SW480 (cell line): ENCODE results near the gene KSR1.
"Not testable (repeated sequence)": the region's sequence is repeated elsewhere in the genome, so short reads cannot be mapped to it uniquely, and the experiment has no call there.

Source experiments
- DNase-seq: peaks from one replicate; pipeline ENCODE4 v3.0.0-alpha.2; 2016; ENCODE audit warnings: low spot score

Gene KSR1

DNA sequence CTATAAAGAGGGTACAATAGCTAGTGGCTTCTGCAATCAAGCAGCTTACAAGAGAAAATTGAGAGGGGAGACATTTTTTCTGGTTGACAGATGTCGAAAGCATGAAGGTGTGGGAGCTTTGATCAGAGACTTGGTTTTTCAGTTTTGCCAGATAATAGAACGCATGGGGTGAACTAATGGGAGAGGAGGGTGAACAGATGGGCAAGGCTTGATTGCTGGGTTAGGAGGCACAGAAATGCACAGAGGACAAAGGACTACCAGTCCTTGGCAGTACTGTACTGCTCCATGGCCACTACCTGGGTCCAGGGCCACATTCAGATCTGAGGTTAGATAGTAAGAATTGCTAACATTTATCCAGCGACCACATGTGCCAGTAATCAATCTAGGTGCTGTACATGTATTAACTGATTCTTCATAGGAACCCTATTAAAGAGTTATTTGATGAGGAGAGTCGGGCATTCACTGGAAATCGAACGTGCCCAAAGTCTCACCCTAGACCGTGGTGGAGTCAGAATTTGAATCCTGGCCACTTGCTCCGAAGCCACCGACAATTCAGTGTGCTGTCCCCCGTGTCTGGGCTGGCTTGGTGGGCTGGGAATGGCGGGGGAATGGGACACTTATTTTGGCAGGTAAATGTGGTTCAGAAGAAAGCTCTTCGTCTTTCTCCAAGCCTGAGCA, 873 bp upstream of the KSR1 start:
- no peak for DNase-seq

DNA sequence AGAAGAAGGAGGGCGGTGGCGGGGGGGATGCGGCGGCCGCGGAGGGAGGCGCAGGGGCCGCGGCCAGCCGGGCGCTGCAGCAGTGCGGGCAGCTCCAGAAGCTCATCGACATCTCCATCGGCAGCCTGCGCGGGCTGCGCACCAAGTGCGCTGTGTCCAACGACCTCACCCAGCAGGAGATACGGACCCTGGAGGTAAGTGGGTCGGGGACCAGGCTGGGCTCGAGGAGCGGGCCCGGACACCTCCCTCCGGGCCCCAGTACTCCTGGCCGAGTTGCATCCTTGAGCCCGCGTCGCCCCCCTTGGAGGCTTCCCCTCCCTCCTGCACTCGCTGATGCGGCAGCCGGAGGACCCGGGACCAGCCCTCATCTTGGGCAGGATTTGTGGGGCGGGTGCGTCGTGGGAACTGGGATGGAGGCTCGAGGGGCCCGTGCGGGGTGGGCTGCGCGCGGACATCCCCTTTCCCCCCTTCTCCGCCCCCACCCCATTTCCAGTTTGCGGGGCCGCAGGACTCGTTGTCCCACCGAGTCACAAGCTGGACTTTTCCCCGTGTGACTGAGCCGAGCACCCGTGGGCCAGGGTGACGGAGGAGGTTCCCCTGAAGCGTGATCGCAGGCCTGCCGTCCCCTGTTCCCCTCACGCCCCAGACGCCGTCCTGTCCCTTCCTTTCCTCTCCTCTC, 572 bp downstream of the KSR1 start:
- DNase-seq, result no peak

DNA sequence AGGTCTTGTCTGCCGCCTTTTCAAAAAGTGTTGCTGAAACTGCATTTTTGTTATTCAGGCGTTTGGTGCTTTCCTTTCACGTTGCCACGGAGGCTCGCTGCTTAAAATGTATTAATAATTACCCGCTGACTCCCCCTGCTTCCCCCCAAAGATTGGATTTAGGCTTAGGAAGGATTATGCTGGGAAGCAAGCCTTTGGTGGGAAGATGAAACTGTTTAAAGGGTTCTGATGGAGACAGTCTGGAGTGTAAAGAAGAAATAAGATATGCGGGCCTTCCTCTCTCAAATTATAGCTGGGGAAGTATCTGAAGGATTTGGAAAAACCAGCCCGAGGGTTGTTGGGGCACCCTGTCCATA, 1.1 kb downstream of the KSR1 start:
- DNase-seq, result no peak

DNA sequence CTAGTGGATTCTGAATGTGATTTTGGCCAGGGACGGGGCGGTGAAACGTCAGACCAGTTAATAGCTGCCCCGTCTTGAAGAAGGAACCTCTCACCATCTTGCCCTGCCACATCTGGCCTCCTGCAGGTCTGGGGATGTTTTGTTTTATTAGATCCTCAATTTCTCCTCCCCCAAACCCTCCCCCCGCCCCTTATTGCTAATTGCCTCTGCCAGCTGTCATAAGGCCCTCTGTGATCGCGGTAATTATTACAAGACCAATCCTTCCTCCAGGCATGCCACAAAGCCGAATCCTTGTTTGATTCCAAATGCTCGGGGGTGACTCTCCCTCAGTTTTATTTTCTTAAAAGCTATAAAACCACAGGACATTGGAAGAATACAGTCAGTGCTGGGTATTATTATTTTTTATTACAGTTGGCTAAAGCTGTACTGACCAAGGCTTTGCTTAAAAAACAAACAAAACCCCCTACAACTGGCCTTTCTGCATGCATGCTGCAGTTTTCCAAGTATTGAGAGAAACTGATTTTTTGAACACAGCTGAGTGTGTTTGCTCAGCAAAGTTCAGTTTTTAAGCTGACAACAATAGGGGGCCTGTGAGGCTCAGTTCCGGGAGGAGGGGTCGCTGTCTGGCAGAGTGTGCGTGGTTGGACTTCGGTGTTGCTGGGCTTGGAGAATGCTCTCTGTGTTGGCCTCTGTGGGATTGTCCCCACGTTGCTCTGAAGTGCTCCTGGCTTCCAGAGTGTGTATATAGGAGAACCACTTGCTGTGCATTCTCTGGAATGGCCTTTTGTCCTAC, 1.7 kb downstream of the KSR1 start:
- DNase-seq, result no peak

DNA sequence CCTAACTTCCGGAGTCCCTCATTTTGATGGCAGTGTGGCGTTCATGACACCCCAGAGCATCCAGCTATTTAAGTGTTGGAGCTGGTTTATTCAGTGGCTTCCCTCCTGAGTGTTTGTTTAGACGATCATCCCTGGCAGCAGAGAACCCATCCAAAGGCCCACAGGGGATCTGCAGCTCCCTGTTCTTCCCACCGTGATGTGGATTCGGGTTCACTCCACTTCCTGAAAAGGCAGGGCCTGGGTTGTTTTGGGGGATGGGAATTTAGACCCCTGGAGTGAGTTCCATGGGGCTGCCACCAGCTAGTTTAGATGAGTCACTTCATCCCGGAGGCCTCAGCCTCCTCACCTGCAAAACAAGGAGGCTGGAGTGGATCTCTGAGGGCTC, 2.3 kb downstream of the KSR1 start:
- DNase-seq, result no peak

DNA sequence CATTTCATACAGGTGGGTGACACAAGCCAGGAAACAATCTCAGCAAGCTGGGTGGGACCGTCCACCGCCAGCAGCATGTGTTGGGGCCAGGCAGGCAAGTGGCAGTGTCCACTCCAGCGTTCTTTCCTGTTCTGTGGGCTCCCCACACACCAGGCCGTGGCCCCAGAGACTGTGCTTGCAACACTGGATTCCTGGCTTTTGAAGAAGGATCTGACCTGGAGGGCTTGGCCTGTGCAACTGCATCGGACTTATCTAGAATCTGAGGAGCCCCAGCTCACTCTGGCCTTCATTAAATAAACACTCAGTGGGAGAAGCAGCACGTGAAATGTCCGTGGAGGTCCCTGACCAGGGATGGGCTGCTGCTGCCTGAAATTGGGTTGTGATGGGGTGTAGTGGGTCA, 3.2 kb downstream of the KSR1 start:
- DNase-seq, result no peak

DNA sequence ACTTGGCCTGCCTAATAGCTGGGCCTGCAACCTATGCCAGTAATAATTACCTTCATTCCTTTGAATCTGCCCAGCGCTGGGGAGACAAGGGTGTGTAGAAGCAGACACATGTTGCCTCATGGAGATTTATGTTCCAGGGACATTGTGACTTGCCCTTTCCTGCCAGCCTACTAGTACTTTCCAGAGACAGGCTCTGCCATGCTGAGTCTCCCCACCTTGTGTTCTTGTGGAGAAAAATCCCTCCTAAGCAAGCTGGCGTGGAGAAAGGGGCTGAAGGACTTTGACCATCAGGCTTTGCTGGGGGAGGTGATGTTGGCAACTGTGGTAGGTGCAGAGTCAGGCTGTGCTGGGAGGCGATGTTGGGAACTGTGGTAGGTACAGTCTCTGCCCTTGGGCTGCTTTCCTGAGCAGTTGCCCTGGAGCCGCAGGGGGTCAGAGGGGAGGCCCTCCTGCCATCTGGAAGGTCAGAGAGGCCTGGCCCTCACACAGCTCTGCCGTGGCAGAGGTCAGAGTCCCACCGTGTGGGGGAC, 4.0 kb downstream of the KSR1 start:
- no peak for DNase-seq

DNA sequence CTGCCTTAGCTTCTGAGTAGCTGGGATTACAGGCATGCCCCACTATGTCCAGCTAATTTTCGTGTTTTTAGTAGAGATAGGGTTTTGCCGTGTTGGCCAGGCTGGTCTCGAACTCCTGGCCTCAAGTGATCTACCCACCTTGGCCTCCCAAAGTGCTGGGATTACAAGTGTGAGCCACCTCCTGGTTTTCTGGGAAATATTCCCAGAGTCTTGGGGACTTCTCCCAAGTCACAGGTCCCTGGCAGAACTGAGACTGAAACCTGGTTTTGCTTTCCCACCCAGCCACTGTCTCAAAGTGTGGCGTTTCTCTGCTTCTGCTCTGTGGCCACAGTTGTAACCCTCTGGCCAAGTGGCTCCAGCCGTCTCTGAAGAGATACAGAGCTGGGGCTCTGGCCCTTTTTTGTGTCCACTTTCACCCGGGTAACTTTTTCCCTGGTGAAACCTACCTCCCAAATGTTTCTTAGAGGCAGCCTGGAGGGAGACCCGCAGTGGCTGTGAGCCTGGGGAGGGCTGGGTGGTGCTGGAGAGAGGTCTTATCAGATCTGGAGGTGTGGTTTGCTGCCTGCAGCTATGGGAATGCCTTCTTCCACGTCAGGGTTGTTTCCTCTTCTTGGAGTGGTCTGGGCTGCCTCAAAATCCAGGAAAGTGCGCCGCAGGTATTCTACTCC, 5.1 kb downstream of the KSR1 start:
- no peak for DNase-seq

DNA sequence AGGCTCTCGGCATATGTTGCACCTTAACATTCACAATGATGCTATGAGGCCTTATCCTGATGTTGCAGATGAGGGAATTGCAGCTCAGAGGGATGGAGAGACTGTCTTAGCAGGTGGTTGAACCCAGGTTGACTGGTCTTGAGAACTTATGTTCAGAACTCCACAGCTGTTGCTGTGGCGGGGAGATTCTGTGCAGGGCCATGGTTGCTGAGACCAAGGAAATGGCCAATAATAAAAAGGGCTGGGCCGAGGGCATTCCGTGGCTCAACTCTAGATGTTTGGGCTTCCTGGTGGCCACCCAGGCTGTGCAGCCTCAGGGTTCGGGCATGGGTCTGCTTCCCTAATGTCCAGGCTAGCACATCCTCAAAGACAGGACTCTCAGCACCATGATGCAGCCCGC, 5.9 kb downstream of the KSR1 start:
- no peak for DNase-seq

DNA sequence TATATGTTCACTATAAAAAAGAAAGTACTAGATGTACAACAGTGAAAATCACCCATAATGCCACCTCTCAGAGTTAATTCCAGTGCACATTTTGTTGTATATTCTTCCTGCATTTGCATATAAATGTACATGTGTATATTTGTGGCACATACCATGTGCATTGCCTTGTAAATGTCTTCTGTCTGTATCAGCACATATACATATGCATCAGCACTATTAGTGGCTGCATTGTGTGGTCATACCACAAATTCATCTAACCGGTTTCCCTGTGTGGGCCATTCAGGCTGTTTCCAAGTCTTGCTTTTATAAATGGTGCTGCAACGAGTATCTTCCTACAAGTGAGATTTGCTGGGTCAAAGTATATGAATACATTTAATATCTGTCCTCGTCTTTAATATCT, 6.5 kb downstream of the KSR1 start:
- no peak for DNase-seq

DNA sequence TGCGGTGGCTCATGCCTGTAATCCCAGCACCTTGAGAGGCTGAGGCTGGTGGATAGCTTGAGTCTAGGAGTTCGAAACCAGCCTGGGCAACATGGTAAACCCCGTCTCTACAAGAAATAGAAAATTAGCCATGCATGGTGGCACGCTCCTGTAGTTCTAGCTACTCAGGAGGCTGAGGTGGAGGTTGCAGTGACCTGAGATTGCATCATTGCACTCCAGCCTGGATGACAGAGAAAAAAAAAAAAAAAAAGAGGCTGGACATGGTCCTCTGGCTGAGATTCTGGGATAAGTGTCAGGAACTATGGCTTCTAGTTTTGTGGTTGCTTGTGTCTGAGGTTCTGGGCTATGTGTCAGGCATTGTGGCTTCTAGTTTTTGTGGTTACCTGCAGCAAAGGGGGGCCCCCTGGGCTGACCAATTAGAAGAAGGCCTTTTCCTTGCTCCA, 7.0 kb downstream of the KSR1 start:
- no peak for DNase-seq

DNA sequence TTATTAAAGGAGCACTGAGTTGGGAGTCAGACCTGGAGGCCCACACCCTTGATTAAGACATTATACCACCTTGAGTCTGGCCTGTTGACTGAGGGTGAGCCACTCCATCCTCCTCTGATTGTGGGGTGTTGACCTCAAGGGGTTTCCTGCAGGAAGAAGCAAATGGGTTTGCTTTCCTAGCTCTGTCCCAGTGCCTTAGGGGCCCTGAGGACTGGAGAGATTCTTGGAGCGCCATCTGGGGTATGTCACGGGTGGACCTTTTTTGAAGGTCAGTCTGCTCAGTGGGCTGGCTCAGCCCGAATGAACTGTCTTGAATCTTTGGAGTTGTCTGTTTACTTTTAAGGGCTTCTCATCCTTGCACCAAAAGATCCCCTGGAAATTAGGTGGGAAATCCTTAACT, 7.8 kb downstream of the KSR1 start:
- DNase-seq, result not testable (repeated sequence)

DNA sequence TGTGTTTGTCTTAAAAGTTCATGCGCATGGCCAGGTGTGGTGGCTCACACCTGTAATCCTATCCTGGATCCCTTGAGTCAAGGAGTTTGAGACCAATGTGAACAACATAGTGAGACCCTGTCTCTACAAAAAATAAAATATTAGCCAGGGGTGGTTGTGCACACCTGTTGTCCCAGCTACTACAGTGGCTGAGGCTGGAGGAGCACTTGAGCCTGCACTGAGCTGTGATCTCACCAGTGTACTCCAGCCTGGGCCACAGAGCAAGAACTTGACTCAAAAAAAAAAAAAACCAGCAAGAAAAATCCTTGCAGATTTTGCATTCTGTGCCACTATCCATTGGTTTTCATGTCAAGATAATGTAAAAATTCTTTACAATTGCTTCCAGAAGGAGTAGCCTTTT, 8.2 kb downstream of the KSR1 start:
- DNase-seq, result no peak

DNA sequence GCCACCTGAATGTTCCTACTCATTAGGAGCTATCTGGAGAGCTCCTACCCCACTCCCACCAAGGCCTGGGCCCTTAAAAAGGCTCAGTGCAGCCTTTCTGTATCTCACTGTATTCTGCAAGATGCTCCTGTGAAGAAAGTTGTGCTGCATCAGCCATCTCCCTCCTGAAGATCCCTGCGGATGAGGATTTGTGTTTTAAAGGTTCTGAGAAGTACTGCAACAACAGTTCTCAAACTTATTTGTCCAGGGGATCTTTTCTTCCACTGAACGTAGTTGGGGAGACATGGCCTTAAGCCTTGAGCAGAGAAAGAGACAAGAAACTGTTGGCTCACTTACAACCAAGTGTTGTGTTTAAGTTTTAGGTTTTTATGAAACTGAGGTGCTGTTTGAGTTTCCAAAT, 9.6 kb downstream of the KSR1 start:
- DNase-seq, result not testable (repeated sequence)

DNA sequence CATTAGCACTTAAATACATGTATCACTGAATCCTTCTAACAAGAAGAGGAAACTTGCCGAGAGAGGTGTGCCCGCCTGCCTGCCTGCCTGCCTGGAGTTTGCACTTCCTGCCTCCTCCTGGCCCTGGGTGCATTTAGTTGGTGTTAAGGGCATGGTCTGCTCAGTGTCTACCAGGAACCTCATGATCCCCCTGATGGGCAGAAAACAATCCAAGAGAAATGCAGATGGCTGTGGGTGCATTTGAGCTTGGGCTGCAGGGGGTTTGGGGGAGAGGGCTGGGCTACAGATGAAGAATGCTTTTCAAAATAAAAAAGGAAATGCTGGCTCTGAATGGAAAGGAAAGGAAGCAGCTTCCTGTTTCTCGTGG, 10.1 kb downstream of the KSR1 start:
- no peak for DNase-seq

DNA sequence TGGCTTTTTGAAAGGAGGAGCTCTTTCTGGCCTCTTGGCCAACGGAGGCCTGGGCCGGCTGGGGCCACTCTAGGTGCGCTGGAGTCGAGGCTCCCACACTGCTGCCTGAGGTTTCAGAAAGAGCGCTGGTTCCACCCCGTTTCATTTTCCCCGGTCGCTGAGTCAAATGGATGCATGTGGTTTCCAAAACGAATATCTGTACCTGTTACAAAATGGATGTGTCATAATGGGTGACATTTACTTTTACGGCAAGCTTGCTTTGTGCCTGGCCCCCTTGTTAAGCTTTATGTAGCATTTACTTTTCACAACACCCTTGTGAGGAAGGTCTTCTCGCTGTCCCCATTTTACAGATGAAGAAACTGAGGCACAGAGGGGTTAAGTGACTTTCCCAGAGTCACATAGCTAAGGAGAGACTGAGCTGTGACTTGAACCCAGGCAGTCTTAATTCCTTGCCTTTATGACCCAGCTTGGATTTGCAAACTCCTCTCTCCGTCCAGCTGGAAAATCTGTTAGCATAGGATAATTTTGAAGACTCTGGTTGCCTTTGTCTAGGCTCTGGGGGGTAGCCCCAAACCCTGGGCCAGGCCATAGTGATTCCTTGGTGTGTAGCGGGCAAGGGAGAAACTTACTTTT, 10.6 kb downstream of the KSR1 start:
- no peak for DNase-seq

DNA sequence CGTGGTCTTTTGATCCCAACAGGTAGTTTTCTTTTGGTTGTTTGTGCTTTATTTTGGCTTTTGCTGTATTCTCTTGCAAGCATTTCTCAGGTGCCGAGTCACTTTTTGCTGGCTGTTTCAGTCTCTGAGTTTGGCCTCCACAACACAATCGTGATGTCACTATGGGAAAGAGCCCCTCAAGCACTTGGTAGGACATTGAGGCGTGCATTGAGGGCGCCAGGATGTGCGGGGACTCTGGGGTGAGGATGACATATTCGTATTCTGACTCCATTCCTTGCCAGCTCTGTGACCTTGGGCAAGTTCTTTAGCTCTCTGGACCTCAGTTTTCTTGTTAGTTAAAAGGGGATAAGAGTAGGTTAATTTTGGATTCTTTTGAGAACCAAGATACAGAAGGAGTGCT, 13.0 kb downstream of the KSR1 start:
- DNase-seq, result no peak

DNA sequence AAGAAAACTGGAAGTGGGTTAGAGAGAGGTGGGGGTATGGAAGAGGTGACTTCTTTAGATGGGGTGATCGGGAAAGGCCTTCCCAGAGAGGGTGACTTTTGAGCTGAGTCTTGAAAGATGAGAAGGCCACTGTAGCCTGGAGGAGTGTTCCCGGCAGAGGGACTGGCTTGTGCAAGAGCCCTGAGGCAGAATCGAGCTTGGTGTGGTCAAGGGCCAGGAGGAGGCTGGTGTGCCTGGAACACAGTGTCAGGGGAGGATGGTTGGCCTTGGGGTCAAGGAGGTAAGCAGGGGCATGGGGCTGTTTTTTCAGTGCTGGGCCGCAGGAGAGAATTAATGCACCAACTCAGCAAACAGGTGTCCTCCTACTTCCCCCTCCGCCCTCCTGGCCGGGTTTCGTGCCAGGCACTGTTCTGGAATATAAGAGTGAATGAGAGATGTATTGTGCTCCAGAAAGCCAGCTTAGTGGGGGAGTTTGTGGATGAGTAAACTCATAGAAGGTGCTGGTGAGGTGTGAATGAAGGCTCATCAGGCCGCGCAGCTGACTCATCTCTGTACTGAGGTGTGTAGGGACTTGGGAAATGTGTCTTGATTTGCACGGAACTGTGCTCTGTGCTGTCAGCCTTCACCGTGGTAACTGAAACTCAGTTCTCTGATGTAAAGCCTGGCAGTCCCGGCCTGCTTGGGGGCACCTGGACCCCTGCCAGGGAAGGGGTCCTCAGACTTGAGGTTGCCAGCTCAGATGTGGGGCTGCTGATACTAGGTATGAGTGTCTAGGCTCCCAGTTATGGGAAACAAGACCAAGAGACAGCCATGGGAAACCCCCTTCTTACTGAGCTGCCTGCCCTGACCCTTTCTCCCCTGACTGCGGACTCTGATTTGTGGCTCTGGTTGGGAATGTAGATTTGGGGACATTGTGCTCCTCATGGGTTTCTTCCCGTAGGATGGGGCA, 15.3 kb downstream of the KSR1 start:
- DNase-seq, result no peak

DNA sequence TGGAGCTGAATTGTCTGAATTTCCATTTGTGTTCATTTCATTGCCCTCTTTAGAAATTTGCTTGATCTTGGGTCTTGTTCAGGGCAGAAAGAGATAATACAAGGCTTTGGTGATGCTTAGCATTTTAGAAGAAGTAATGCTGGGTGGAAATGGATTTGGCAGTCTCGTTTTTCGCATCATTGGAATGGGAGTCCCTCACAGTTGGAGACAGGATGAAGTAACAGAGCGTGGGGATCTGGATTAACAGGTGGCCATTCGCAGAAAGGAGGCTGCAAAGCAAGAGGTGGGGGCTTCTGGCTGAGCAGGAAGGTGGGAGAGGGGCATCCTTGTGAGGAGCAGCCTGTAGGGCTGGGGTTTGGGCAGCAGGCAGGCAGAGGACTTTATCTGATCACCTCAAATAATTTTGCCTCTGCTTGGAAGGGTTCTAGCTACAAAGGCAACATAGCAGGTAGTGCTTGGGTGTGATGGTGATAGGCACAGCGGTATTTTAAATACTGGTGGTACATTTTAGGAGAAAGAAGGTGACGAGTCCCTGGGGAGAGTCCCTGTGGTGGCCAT, 17.0 kb downstream of the KSR1 start:
- DNase-seq, result no peak

DNA sequence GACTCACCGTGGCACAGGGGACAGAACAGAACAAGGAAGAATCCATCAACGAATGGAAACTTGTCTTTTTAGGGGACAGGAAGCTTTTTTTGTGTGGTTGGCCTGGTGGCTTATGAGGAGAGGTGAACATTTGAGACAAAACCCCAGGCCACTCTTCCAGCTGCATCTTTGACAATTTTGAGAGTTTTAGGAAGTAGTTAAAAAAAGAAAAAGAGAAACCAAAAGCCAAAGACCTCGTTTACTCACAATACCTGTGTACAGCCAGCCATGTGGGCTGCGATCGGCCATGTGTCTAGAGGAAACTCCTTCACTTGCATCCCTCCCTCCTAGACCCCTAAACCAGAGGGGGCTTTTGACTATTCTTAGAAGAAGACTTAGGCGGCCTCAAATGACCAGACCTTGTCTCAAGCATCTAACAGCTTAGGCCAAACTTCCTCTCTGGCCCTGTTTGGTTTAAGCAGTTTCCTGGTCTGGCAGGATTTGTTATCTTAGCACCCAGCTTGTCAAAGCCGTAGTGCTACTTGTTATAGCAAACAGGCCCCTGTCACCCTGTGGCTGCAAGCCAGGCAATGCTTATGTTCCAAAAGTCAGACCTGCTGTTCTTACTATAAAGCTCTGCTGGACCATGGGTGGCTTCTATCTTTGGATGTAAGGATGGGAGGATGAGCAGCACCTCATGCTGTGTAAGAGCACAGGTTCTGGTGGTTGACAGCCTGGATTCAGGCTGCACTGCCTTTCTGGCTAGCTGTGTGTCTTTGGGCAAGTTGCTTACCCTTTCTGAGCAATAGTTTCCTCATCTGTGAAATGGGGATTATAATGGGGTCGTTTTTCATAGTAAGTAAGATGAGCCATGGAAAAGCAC, 17.7 kb downstream of the KSR1 start:
- DNase-seq, result no peak
